Mucosa of rectum (tissue), 2 donors: Measurements from ENCODE around the gene DCTPP1.
"Not testable (repeated sequence)": the region's sequence is repeated elsewhere in the genome, so short reads cannot be mapped to it uniquely, and the experiment has no call there.

Source experiments
- H3K27ac ChIP-seq, 2 donors: one replicate each; pipeline ENCODE4 v1.7.0; 2013; ENCODE audit warnings: inconsistent platforms in 2 of 2, low read depth in 2 of 2, low read length in 2 of 2
- H3K27me3 ChIP-seq, 2 donors: one replicate each; pipeline ENCODE4 v1.7.0; 2013; ENCODE audit warnings: low read length in 2 of 2; ENCODE audit not compliant: control insufficient read depth in 2 of 2, insufficient read depth in 2 of 2
- H3K36me3 ChIP-seq, 2 donors: one replicate each; pipeline ENCODE4 v1.7.0; 2013; ENCODE audit warnings: low read length in 2 of 2; ENCODE audit not compliant: control insufficient read depth in 2 of 2, insufficient read depth in 2 of 2
- H3K4me1 ChIP-seq, 2 donors: one replicate each; pipeline ENCODE4 v1.7.0; 2013; ENCODE audit warnings: low read length in 2 of 2, mild to moderate bottlenecking in 1 of 2; ENCODE audit not compliant: control insufficient read depth in 2 of 2, insufficient read depth in 2 of 2
- H3K4me3 ChIP-seq, 2 donors: one replicate each; pipeline ENCODE4 v1.7.0; 2013; ENCODE audit warnings: low read length in 2 of 2
- H3K9ac ChIP-seq, 2 donors: one replicate each; pipeline ENCODE4 v1.7.0; 2013; ENCODE audit warnings: low read length in 2 of 2, low read depth in 1 of 2, mild to moderate bottlenecking in 1 of 2
- H3K9me3 ChIP-seq, 2 donors: one replicate each; pipeline ENCODE4 v1.7.0; 2013; ENCODE audit warnings: low read length in 2 of 2; ENCODE audit not compliant: control insufficient read depth in 2 of 2
- donor health status: healthy.
- donor health status: Normal muscosa, but diverticular disease.

Gene DCTPP1

GRCh38 chr16:30399435-30400186 lies 30.2 kb downstream of the DCTPP1 start:
- H3K9me3 ChIP-seq: no peaks in the 10 kb centered on the region
- peaks cover 14 to 21% of the 10 kb centered on the region in 2 donors for H3K4me1 ChIP-seq
- peak overlapping the region; percentile 81 to 88 for H3K4me3 ChIP-seq
- H3K9ac ChIP-seq: peak overlapping the region; percentile 84 to 90
- H3K27me3 ChIP-seq: no peaks in the 10 kb centered on the region
- peaks cover 0 to 11% of the 10 kb centered on the region in 2 donors for H3K36me3 ChIP-seq
- H3K27ac ChIP-seq: peak overlapping the region; percentile 67 to 80

GRCh38 chr16:30398661-30399434 lies 31.0 kb downstream of the DCTPP1 start:
- H3K4me1 ChIP-seq: peaks cover 14 to 21% of the 10 kb centered on the region in 2 donors
- H3K4me3 ChIP-seq: no peak overlapping the region
- H3K9me3 ChIP-seq: no peaks in the 10 kb centered on the region
- no peak overlapping the region for H3K9ac ChIP-seq
- H3K36me3 ChIP-seq: peaks cover 0 to 11% of the 10 kb centered on the region in 2 donors
- no peaks in the 10 kb centered on the region for H3K27me3 ChIP-seq
- H3K27ac ChIP-seq: peak overlapping the region in 1 of 2 donors; percentile 80

- Histone ChIP-seq H3K4me3 (no peak overlapping the region), H3K27me3 (no peaks in the 10 kb centered on the region), H3K36me3 (peaks cover 0 to 11% of the 10 kb centered on the region in 2 donors), H3K9ac (no peak overlapping the region), H3K9me3 (no peaks in the 10 kb centered on the region), H3K4me1 (peaks cover 14 to 21% of the 10 kb centered on the region in 2 donors), H3K27ac (no peak overlapping the region)
These were observed 31.8 kb downstream of the DCTPP1 start for GRCh38 chr16:30397776-30398660.

GRCh38 chr16:30397056-30397455 lies 32.8 kb downstream of the DCTPP1 start:
- no peak overlapping the region for H3K27ac ChIP-seq
- H3K9ac ChIP-seq: no peak overlapping the region
- H3K36me3 ChIP-seq: peaks cover 0 to 11% of the 10 kb centered on the region in 2 donors
- peaks cover 14 to 21% of the 10 kb centered on the region in 2 donors for H3K4me1 ChIP-seq
- H3K27me3 ChIP-seq: no peaks in the 10 kb centered on the region
- no peaks in the 10 kb centered on the region for H3K9me3 ChIP-seq
- no peak overlapping the region for H3K4me3 ChIP-seq

- Histone ChIP-seq H3K4me3 (peak overlapping the region in 1 of 2 donors; percentile 75), H3K4me1 (peaks cover 14 to 21% of the 10 kb centered on the region in 2 donors)
- not testable (repeated sequence) for H3K27ac ChIP-seq
These were observed 33.2 kb downstream of the DCTPP1 start for GRCh38 chr16:30396627-30397026.

DNA sequence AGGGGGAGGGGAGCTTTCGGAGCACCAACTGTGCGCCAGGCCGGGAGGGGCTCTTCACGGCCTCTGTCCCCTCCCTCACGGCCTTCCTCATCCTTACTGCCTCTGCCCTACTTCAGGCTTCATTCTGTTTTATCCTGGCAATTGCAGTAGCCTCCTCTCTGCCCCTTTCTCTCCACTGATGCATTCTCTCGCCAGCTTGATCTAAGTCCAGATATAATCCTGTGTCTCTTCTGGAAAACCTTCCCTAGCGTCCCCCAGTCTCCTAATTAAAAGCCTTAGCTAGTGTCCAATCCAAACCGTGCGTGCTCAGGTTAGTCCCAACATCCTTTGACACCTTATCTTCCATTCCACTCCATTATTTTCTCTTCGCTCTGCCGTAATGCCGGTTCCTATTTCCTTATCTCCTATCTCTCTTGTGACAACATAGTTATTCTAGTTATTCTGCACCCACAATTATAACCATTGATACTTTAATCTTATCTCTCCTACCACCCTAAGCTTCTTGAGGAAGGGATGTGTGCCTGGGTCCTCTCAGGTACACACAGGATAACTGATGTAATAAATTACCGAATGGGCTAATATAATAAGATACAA lies 33.7 kb downstream of the DCTPP1 start:
- peak overlapping the region; percentile 72 to 73 for H3K9ac ChIP-seq
- H3K36me3 ChIP-seq: peaks cover 0 to 11% of the 10 kb centered on the region in 2 donors
- H3K4me1 ChIP-seq: peaks cover 14 to 17% of the 10 kb centered on the region in 2 donors
- H3K4me3 ChIP-seq: peak overlapping the region; percentile 71 to 75
- no peaks in the 10 kb centered on the region for H3K9me3 ChIP-seq
- H3K27me3 ChIP-seq: no peaks in the 10 kb centered on the region
- peak overlapping the region; percentile 51 to 68 for H3K27ac ChIP-seq

More at GRCh38 chr16:30396627-30397026, 33.2 kb downstream of the DCTPP1 start:
- not testable (repeated sequence) for H3K9me3 ChIP-seq, H3K9ac ChIP-seq, H3K27me3 ChIP-seq
- peaks cover 0 to 11% of the 10 kb centered on the region in 2 donors for H3K36me3 ChIP-seq

- peak within 1 kb of the TSS; percentile 51 to 68 for H3K27ac ChIP-seq
- no peaks in the 10 kb centered on the region for H3K9me3 ChIP-seq
- H3K4me1 ChIP-seq: peaks cover 14 to 17% of the 10 kb centered on the region in 2 donors
- no peaks in the 10 kb centered on the region for H3K27me3 ChIP-seq
- H3K36me3 ChIP-seq: peaks cover 0 to 11% of the 10 kb centered on the region in 2 donors
- peak within 1 kb of the TSS; percentile 71 to 75 for H3K4me3 ChIP-seq
- peak within 1 kb of the TSS; percentile 72 to 73 for H3K9ac ChIP-seq
These were observed 34.5 kb downstream of the DCTPP1 start, which contains the start of gene ZNF48 for GRCh38 chr16:30395155-30395991. ZNF48 (plus strand) TSS chr16:30395420; CDS start chr16:30395795, 375 bp downstream.

DNA sequence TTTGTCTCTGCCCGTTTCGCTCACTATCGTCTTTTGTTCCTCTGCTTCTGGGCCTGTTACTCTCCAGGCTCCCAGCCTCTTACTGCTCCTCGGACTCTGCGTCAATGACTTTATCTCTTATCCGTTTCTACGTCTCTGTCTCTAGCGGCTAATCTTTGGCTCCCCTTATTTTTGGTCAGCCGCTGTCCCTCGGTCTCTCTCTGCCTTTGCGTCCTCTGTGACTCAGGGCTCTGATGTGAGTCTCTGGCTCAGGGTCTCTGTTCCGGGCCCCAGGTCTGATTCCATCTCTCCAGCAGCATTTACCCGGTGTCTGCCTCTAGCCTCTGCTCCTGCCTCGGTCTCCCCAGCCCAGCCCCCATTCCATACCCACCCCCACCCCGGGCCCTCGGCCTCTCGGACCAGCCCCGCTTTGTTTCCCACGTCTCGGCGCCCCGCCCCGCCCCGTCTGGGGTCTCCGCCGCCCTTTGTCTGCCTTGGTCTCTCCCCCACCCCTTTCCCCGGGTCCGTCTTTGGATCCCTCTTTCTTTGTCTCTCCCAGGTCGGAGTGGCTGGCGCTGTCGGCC lies 35.2 kb downstream of the DCTPP1 start:
- H3K27me3 ChIP-seq: no peaks in the 10 kb centered on the region
- H3K27ac ChIP-seq: peak overlapping the region; percentile 29 to 68
- H3K9me3 ChIP-seq: no peaks in the 10 kb centered on the region
- H3K9ac ChIP-seq: peak overlapping the region; percentile 52 to 73
- H3K4me1 ChIP-seq: peaks cover 8 to 13% of the 10 kb centered on the region in 2 donors
- H3K36me3 ChIP-seq: peaks cover 0 to 11% of the 10 kb centered on the region in 2 donors
- H3K4me3 ChIP-seq: peak overlapping the region; percentile 71 to 75
